SK-N-SH treated with all-trans-retinoic acid at 6 μM for 48 hours (cell line): ENCODE results near the gene BTG4.

ENCODE experiments used
- BACH2 ChIP-seq: fragments of 250-450 bp; sonication (Bioruptor Pico); IDR thresholded peaks from 2 replicates; pipeline ENCODE4 v1.9.0; 2021; ENCODE audit warnings: mild to moderate bottlenecking, borderline replicate concordance
- CREB5 ChIP-seq: fragments of 250-450 bp; sonication (Bioruptor Pico); IDR thresholded peaks from 2 replicates; pipeline ENCODE4 v1.5.1; 2020; ENCODE audit warnings: low read depth, mild to moderate bottlenecking, moderate library complexity
- CSRNP3 ChIP-seq: fragments of 250-450 bp; sonication (Bioruptor Pico); IDR thresholded peaks from 2 replicates; pipeline ENCODE4 v1.5.1; 2021; ENCODE audit warnings: mild to moderate bottlenecking, moderate library complexity
- ESRRG ChIP-seq: fragments of 250-450 bp; sonication (Bioruptor Pico); IDR thresholded peaks from 2 replicates; pipeline ENCODE4 v1.6.1; 2021; ENCODE audit warnings: mild to moderate bottlenecking
- SNAI2 ChIP-seq: fragments of 250-450 bp; sonication (Bioruptor Pico); IDR thresholded peaks from 2 replicates; pipeline ENCODE4 v1.5.0; 2020; ENCODE audit warnings: mild to moderate bottlenecking, moderate library complexity
- TCF4 ChIP-seq: fragments of 250-450 bp; sonication (Bioruptor Pico); IDR thresholded peaks from 2 replicates; pipeline ENCODE4 v1.8.0; 2021; ENCODE audit warnings: mild to moderate bottlenecking, moderate library complexity, borderline replicate concordance
- ZFP3 ChIP-seq: fragments of 250-450 bp; sonication (Bioruptor Pico); IDR thresholded peaks from 2 replicates; pipeline ENCODE4 v1.5.0; 2020; ENCODE audit warnings: mild to moderate bottlenecking, moderate library complexity
- ZNF70 ChIP-seq: fragments of 450-650 bp; formaldehyde crosslinking; IDR thresholded peaks from 2 replicates; pipeline ENCODE4 v1.5.0; 2020; ENCODE audit warnings: mild to moderate bottlenecking, moderate library complexity
- ZNF8 ChIP-seq: fragments of 450-650 bp; formaldehyde crosslinking; IDR thresholded peaks from 2 replicates; pipeline ENCODE4 v1.5.0; 2020; ENCODE audit warnings: mild to moderate bottlenecking, moderate library complexity

GRCh38 chr11:111452817-111453552 is 59.2 kb downstream of the BTG4 start:
- TF ChIP-seq ESRRG, result no peak
- no peak for TF ChIP-seq CSRNP3 (CRISPR knock-in tag)
- TF ChIP-seq ZNF8 (CRISPR knock-in tag), result no peak
- TF ChIP-seq BACH2, result no peak
- TF ChIP-seq ZFP3 (CRISPR knock-in tag), result no peak
- no peak for TF ChIP-seq ZNF70 (CRISPR knock-in tag)
- no peak for TF ChIP-seq TCF4 (CRISPR knock-in tag)
- TF ChIP-seq CREB5 (CRISPR knock-in tag), result no peak
- TF ChIP-seq SNAI2 (CRISPR knock-in tag), result no peak
